Common myeloid progenitor, CD34-positive (primary cell): ENCODE data around the gene COQ8B.
"Not testable (repeated sequence)": the region's sequence is repeated elsewhere in the genome, so short reads cannot be mapped to it uniquely, and the experiment has no call there.

Source experiments
- CTCF ChIA-PET: fragments of 350-600 bp; sonication (Branson Sonifier 250); formaldehyde crosslinking; loops from one replicate; lab custom pipeline; 2021; ENCODE audit warnings: antibody characterized with exemption; lab: Charles Lee
- POLR2A ChIA-PET: fragments of 350-600 bp; sonication (Branson Sonifier 250); formaldehyde crosslinking; loops from one replicate; lab custom pipeline; 2021; ENCODE audit warnings: antibody characterized with exemption; lab: Charles Lee
- DNase-seq, 3 donors: peaks; one replicate each; pipeline versions ENCODE4 v3.0.0 to v3.0.0-alpha.2; 2013
- H3K27ac ChIP-seq, 2 experiments: 1 replicate in 1 of 2; 2 replicates in 1 of 2; pipeline ENCODE4 v1.7.0; 2013; ENCODE audit warnings: inconsistent platforms in 2 of 2, low read length in 2 of 2, mild to moderate bottlenecking in 2 of 2, low read depth in 1 of 2, moderate library complexity in 1 of 2; ENCODE audit not compliant: severe bottlenecking in 2 of 2, insufficient read depth in 1 of 2, poor library complexity in 1 of 2
- H3K27me3 ChIP-seq, 5 experiments: replicated peaks in 2 of 5; 1 replicate in 3 of 5; 2 replicates in 2 of 5; pipeline versions ENCODE4 v1.6.1 to v1.7.0; 2013; ENCODE audit warnings: low read length in 4 of 5, mild to moderate bottlenecking in 2 of 5, moderate library complexity in 2 of 5, inconsistent platforms in 1 of 5; ENCODE audit not compliant: insufficient read depth in 5 of 5, control insufficient read depth in 4 of 5
- H3K36me3 ChIP-seq, 4 experiments: 1 replicate in 2 of 4; 2 replicates in 2 of 4; pipeline versions ENCODE4 v1.6.1 to v1.7.0; 2013; ENCODE audit warnings: low read length in 3 of 4, control low read depth in 1 of 4, mild to moderate bottlenecking in 1 of 4; ENCODE audit not compliant: control insufficient read depth in 4 of 4, insufficient read depth in 4 of 4
- H3K4me1 ChIP-seq, 4 experiments: 1 replicate in 3 of 4; 2 replicates in 1 of 4; pipeline versions ENCODE4 v1.6.1 to v1.7.1; 2013; ENCODE audit warnings: low read length in 3 of 4, mild to moderate bottlenecking in 3 of 4, control low read depth in 1 of 4, inconsistent platforms in 1 of 4, moderate library complexity in 1 of 4; ENCODE audit not compliant: control insufficient read depth in 4 of 4, insufficient read depth in 4 of 4; ENCODE audit errors: control extremely low read depth in 1 of 4
- H3K4me3 ChIP-seq, 7 experiments: 1 replicate in 4 of 7; 2 replicates in 3 of 7; pipeline versions ENCODE4 v1.5.1 to v1.7.0; 2013; ENCODE audit warnings: mild to moderate bottlenecking in 7 of 7, low read length in 6 of 7, moderate library complexity in 6 of 7, inconsistent platforms in 2 of 7, low read depth in 2 of 7, control low read depth in 1 of 7; ENCODE audit not compliant: insufficient read depth in 4 of 7, control insufficient read depth in 1 of 7; ENCODE audit errors: extremely low read depth in 1 of 7
- H3K9me3 ChIP-seq, 5 experiments: 1 replicate in 4 of 5; 2 replicates in 1 of 5; pipeline versions ENCODE4 v1.6.1 to v1.7.1; 2013; ENCODE audit warnings: low read length in 4 of 5, mild to moderate bottlenecking in 2 of 5, inconsistent platforms in 1 of 5, low read depth in 1 of 5, moderate library complexity in 1 of 5; ENCODE audit not compliant: control insufficient read depth in 4 of 5, insufficient read depth in 2 of 5; ENCODE audit errors: control extremely low read depth in 1 of 5
- whole genome bisulfite sequencing: methylation state at CpG from one replicate; pipeline ENCODE4 v1.1.5; 2013; ENCODE audit not compliant: insufficient coverage; 5-methylcytosine and 5-hydroxymethylcytosine counted together

Gene COQ8B

GRCh38 chr19:40737102-40737644, 20.5 kb upstream of the COQ8B start:
- Histone ChIP-seq H3K4me1 (no peaks in the 10 kb centered on the region), H3K9me3 (no peaks in the 10 kb centered on the region), H3K27ac (no peak overlapping the region), H3K4me3 (no peak overlapping the region), H3K36me3 (peaks cover 2 to 67% (median 49%) of the 10 kb centered on the region in 4 experiments), H3K27me3 (no peaks in the 10 kb centered on the region)
- ChIA-PET CTCF (interaction anchor here (1.9 kb wide), 1 partner anchor 10 kb away, joined by 6 read pairs; no protein-coding TSS in a partner anchor), POLR2A (interaction anchor here (0.5 kb wide), 1 partner anchor 119 kb away, joined by 5 read pairs; no protein-coding TSS in a partner anchor)
- no peak for DNase-seq
- WGBS, result 98% methylated on average over 5 of the region's 9 CpGs

- H3K27me3 ChIP-seq, result no peaks in the 10 kb centered on the region
- no peaks in the 10 kb centered on the region for H3K4me1 ChIP-seq
- DNase-seq, result no peak
- H3K36me3 ChIP-seq, result peaks cover 2 to 70% (median 49%) of the 10 kb centered on the region in 4 experiments
- WGBS, result 100% methylated on average over 4 of the region's 9 CpGs
- ChIA-PET CTCF (interaction anchor here (1.9 kb wide), 1 partner anchor 9 kb away, joined by 6 read pairs; no protein-coding TSS in a partner anchor), POLR2A (no interaction called here)
- no peak overlapping the region for H3K27ac ChIP-seq
- no peak overlapping the region for H3K4me3 ChIP-seq
- no peaks in the 10 kb centered on the region for H3K9me3 ChIP-seq
Observed at GRCh38 chr19:40736661-40737060, 20.0 kb upstream of the COQ8B start.

GRCh38 chr19:40735013-40735771, 18.5 kb upstream of the COQ8B start:
- no peak overlapping the region for H3K4me3 ChIP-seq
- no peak overlapping the region for H3K27ac ChIP-seq
- 99% methylated on average over 10 of the region's 11 CpGs for WGBS
- no peaks in the 10 kb centered on the region for H3K4me1 ChIP-seq
- ChIA-PET POLR2A (interaction anchor here (0.6 kb wide), 1 partner anchor 66 kb away, joined by 3 read pairs; no protein-coding TSS in a partner anchor), CTCF (interaction anchor here (0.8 to 1.0 kb wide), 2 partner anchors 9 to 11 kb away, joined by 3 to 5 read pairs; no protein-coding TSS in a partner anchor)
- DNase-seq, result no peak
- peaks cover 5 to 81% (median 57%) of the 10 kb centered on the region in 4 experiments for H3K36me3 ChIP-seq
- H3K9me3 ChIP-seq, result no peaks in the 10 kb centered on the region
- H3K27me3 ChIP-seq, result no peaks in the 10 kb centered on the region

GRCh38 chr19:40733149-40733548, 16.5 kb upstream of the COQ8B start:
- POLR2A ChIA-PET, result no interaction called here
- Histone ChIP-seq H3K36me3 (peaks cover 7 to 79% (median 50%) of the 10 kb centered on the region in 4 experiments), H3K4me1 (no peaks in the 10 kb centered on the region), H3K9me3 (no peaks in the 10 kb centered on the region), H3K27ac (no peak overlapping the region), H3K4me3 (no peak overlapping the region), H3K27me3 (no peaks in the 10 kb centered on the region)
- WGBS, result 93% methylated on average over 11 of the region's 13 CpGs
- CTCF ChIA-PET, result interaction anchor here (0.6 to 1.7 kb wide), 3 partner anchors 9 to 11 kb away, joined by 3 to 6 read pairs (median 6); no protein-coding TSS in a partner anchor
- DNase-seq, result no peak

- POLR2A ChIA-PET, H3K27me3 ChIP-seq, DNase-seq, H3K4me3 ChIP-seq, H3K27ac ChIP-seq, H3K4me1 ChIP-seq, CTCF ChIA-PET, H3K9me3 ChIP-seq: not testable (repeated sequence)
- peaks cover 15 to 83% (median 53%) of the 10 kb centered on the region in 4 experiments for H3K36me3 ChIP-seq
- 98% methylated on average over 6 of the region's 16 CpGs for WGBS
Observed at GRCh38 chr19:40732304-40732703, 15.6 kb upstream of the COQ8B start.

- DNase-seq, H3K27me3 ChIP-seq, H3K27ac ChIP-seq, H3K9me3 ChIP-seq, H3K4me3 ChIP-seq, POLR2A ChIA-PET, H3K4me1 ChIP-seq: not testable (repeated sequence)
- no CpG with 5 or more reads among the region's 5 CpGs for WGBS
- CTCF ChIA-PET, result interaction anchor here (1.2 kb wide), 1 partner anchor 14 kb away, joined by 3 read pairs; no protein-coding TSS in a partner anchor
- peaks cover 13 to 78% (median 50%) of the 10 kb centered on the region in 4 experiments for H3K36me3 ChIP-seq
Observed at GRCh38 chr19:40730065-40730464, 13.4 kb upstream of the COQ8B start.

- Histone ChIP-seq H3K9me3 (peaks cover 0 to 2% (median 0%) of the 10 kb centered on the region in 5 experiments), H3K27me3 (no peaks in the 10 kb centered on the region), H3K4me3 (no peak overlapping the region), H3K4me1 (no peaks in the 10 kb centered on the region), H3K36me3 (peaks cover 13 to 61% (median 35%) of the 10 kb centered on the region in 4 experiments), H3K27ac (no peak overlapping the region)
- POLR2A ChIA-PET, result no interaction called here
- DNase-seq, result no peak
- 91% methylated on average over 3 of the region's 4 CpGs for WGBS
- CTCF ChIA-PET, result no interaction called here
Observed at GRCh38 chr19:40726279-40726678, 9.6 kb upstream of the COQ8B start.
